Hypothalamus (tissue), 51 donors: ENCODE data around the gene SDF4.
"Not testable (repeated sequence)": the region's sequence is repeated elsewhere in the genome, so short reads cannot be mapped to it uniquely, and the experiment has no call there.

Source experiments
- DNase-seq, 51 donors: peaks; one replicate each; lab custom pipeline; 2025; lab: John Stamatoyannopoulos, UW

SDF4 gene

GRCh38 chr1:1183833-1184775 lies 47.7 kb downstream of the SDF4 start:
- DNase-seq, result no peak

- no peak for DNase-seq
Measured at GRCh38 chr1:1183221-1183747, 48.5 kb downstream of the SDF4 start.

GRCh38 chr1:1182491-1183220 lies 49.1 kb downstream of the SDF4 start:
- no peak for DNase-seq

GRCh38 chr1:1181938-1182410 lies 49.8 kb downstream of the SDF4 start:
- no peak for DNase-seq

GRCh38 chr1:1181129-1181937 lies 50.5 kb downstream of the SDF4 start:
- no peak for DNase-seq

- no peak for DNase-seq
Measured at GRCh38 chr1:1179983-1180861, 51.6 kb downstream of the SDF4 start.

GRCh38 chr1:1179346-1179982 lies 52.3 kb downstream of the SDF4 start:
- no peak for DNase-seq

- no peak for DNase-seq
Measured at GRCh38 chr1:1178794-1179331, 52.9 kb downstream of the SDF4 start.

- no peak for DNase-seq
Measured at GRCh38 chr1:1177452-1178206, 54.2 kb downstream of the SDF4 start.

GRCh38 chr1:1176931-1177330 lies 54.9 kb downstream of the SDF4 start:
- no peak for DNase-seq

- DNase-seq, result not testable (repeated sequence)
Measured at GRCh38 chr1:1176063-1176761, 55.6 kb downstream of the SDF4 start.

- no peak for DNase-seq
Measured at GRCh38 chr1:1175221-1176062, 56.4 kb downstream of the SDF4 start.

GRCh38 chr1:1173793-1174415 lies 57.9 kb downstream of the SDF4 start, which contains the start of gene TTLL10:
Gene TTLL10, plus strand, starts transcription at chr1:1173880. Its CDS starts 5,336 bp downstream, at chr1:1179216.
- no peak for DNase-seq

GRCh38 chr1:1173061-1173792 lies 58.6 kb downstream of the SDF4 start:
- DNase-seq, result no peak
